ENCODE measurements around the gene DNAI2.

GRCh38 chr17:74349120-74349519 lies 75.1 kb downstream of the DNAI2 start:
- TF ChIP-seq CTCF (conservative IDR thresholded peaks at IDR 0.05; ENCODE audit: low read length) = no peak
- no peak for TF ChIP-seq EZH2phosphoT487 (IDR thresholded peaks at IDR 0.05; ENCODE audit: borderline replicate concordance)

All from Loucy (cell line).